Activated CD8-positive, alpha-beta memory T cell treated with anti-CD3 and anti-CD28 coated beads for 48 hours (primary cell): ENCODE results near the gene CEP68.

Experiments
- DNase-seq, 3 experiments: peaks; one replicate each; pipeline ENCODE4 v3.0.0-alpha.2; 2020; ENCODE audit warnings: low read depth in 2 of 3, low spot score in 2 of 3

Gene CEP68

GRCh38 chr2:65057391-65058052 is 1.3 kb downstream of the CEP68 start:
- DNase-seq, result no peak

GRCh38 chr2:65059071-65059470 is 2.9 kb downstream of the CEP68 start:
- no peak for DNase-seq

- DNase-seq, result no peak
These were observed 5.1 kb downstream of the CEP68 start for GRCh38 chr2:65061146-65061909.

GRCh38 chr2:65061910-65062339 is 5.7 kb downstream of the CEP68 start:
- no peak for DNase-seq

- no peak for DNase-seq
These were observed 6.9 kb downstream of the CEP68 start for GRCh38 chr2:65062843-65063825.

GRCh38 chr2:65064728-65065552 is 8.7 kb downstream of the CEP68 start:
- DNase-seq, result no peak

GRCh38 chr2:65067806-65068553 is 11.8 kb downstream of the CEP68 start:
- DNase-seq, result no peak

GRCh38 chr2:65069439-65069824 is 13.2 kb downstream of the CEP68 start:
- no peak for DNase-seq

GRCh38 chr2:65070172-65070830 is 14.1 kb downstream of the CEP68 start:
- DNase-seq, result no peak

GRCh38 chr2:65070856-65071255 is 14.6 kb downstream of the CEP68 start:
- DNase-seq, result no peak

- DNase-seq, result no peak
These were observed 15.4 kb downstream of the CEP68 start for GRCh38 chr2:65071499-65072180.

GRCh38 chr2:65072181-65072970 is 16.2 kb downstream of the CEP68 start:
- DNase-seq, result no peak

GRCh38 chr2:65073879-65074565 is 17.8 kb downstream of the CEP68 start:
- DNase-seq, result no peak

- no peak for DNase-seq
These were observed 19.0 kb downstream of the CEP68 start for GRCh38 chr2:65075176-65075575.

GRCh38 chr2:65075605-65076344 is 19.6 kb downstream of the CEP68 start:
- no peak for DNase-seq

- DNase-seq, result no peak
These were observed 20.1 kb downstream of the CEP68 start for GRCh38 chr2:65076345-65076710.

GRCh38 chr2:65077898-65078297 is 21.7 kb downstream of the CEP68 start:
- no peak for DNase-seq
